ENCODE data around the gene RNF123.

GRCh38 chr3:49754536-49754935 is 65.2 kb downstream of the RNF123 start:
- TF ChIP-seq CREB1 (CRISPR knock-in tag; IDR thresholded peaks at IDR 0.05; ENCODE audit: low read depth), result no peak
- no peak for TF ChIP-seq EZH2 (IDR thresholded peaks at IDR 0.05; ENCODE audit: low read depth, unreplicated experiment)
- TF ChIP-seq CTCF (conservative IDR thresholded peaks at IDR 0.05; ENCODE audit: low read depth in 2 of 2), result no peak
- TF ChIP-seq ZNF114 (CRISPR knock-in tag; IDR thresholded peaks at IDR 0.05), result no peak
- no peak for TF ChIP-seq REST (IDR thresholded peaks at IDR 0.05; ENCODE audit: unreplicated experiment)
- TF ChIP-seq POLR2AphosphoS5 (IDR thresholded peaks at IDR 0.05; ENCODE audit: low read depth), result no peak
- no peak for TF ChIP-seq EZH2phosphoT487 (IDR thresholded peaks at IDR 0.05; ENCODE audit: unreplicated experiment)
- no peak for TF ChIP-seq NANOG (IDR thresholded peaks at IDR 0.05; ENCODE audit: borderline replicate concordance)
- no peak for TF ChIP-seq ETS1 (IDR thresholded peaks at IDR 0.05)
- TF ChIP-seq JUNB (IDR thresholded peaks at IDR 0.05; ENCODE audit: unreplicated experiment), result no peak
- no peak for TF ChIP-seq ZNF331 (CRISPR knock-in tag; IDR thresholded peaks at IDR 0.05; ENCODE audit: low read depth)
- no peak for TF ChIP-seq ZNF462 (CRISPR knock-in tag; IDR thresholded peaks at IDR 0.05)
- no peak for TF ChIP-seq STAT1 (IDR thresholded peaks at IDR 0.05; ENCODE audit: unreplicated experiment)

All from GM23338 (cell line).